Endothelial cell of umbilical vein (primary cell): ENCODE results near the gene CIB1.

ENCODE experiments used
- EZH2 ChIP-seq: IDR thresholded peaks from 2 replicates; pipeline ENCODE4 v1.6.1; 2012; ENCODE audit warnings: borderline replicate concordance, low read depth, mild to moderate bottlenecking, moderate library complexity, low read length, inconsistent platforms; ENCODE audit not compliant: severe bottlenecking
- FOS ChIP-seq: IDR thresholded peaks from 2 replicates; pipeline ENCODE4 v1.6.1; 2011; ENCODE audit warnings: mild to moderate bottlenecking, low read length, moderate library complexity, borderline replicate concordance; ENCODE audit not compliant: insufficient read depth
- JUN ChIP-seq: IDR thresholded peaks from 2 replicates; pipeline ENCODE4 v1.6.1; 2011; ENCODE audit warnings: borderline replicate concordance, low read depth; ENCODE audit not compliant: insufficient read length, insufficient read depth
- MYC ChIP-seq: IDR thresholded peaks from one replicate; pipeline ENCODE4 v1.6.1; 2011; ENCODE audit warnings: mild to moderate bottlenecking, low read depth, low read length
- POLR2A ChIP-seq: IDR thresholded peaks from 2 replicates; pipeline ENCODE4 v1.6.1; 2012; ENCODE audit warnings: low read depth, mild to moderate bottlenecking, control low read depth, low read length
- POLR2AphosphoS5 ChIP-seq: IDR thresholded peaks from 2 replicates; pipeline ENCODE4 v1.6.1; 2012; ENCODE audit warnings: low read depth, mild to moderate bottlenecking, control low read depth, low read length, moderate library complexity; ENCODE audit not compliant: insufficient read depth
- TF ChIP-seq, protein P1 (sequence below), 2 donors: IDR thresholded peaks; 1 replicate in 1 of 2; 2 replicates in 1 of 2; pipeline ENCODE4 v1.5.1; 2011; ENCODE audit warnings: low read length in 2 of 2, mild to moderate bottlenecking in 2 of 2, moderate library complexity in 2 of 2, control low read depth in 1 of 2, inconsistent platforms in 1 of 2, low read depth in 1 of 2; ENCODE audit not compliant: insufficient read depth in 1 of 2; ENCODE audit errors: extremely low read depth in 1 of 2

DNA sequence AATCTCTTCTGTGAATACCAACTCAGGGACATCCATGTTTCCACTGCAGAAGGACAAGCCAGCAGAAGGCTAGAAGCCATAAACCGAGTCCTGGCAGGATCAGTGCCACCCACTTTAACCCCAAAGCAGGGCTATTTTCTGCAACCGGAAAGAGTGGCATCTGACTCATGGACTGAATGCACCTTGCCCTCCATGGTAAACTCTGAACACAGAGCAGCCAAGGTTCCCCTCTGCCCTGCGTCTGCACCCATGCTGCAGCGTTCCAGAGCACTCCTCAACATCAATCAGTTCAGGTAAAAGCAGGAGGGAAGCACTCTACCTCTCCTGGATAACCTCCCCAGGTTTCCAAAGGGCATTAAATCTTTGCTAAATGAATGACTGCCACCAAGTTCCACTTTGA, 30.9 kb upstream of the CIB1 start:
- TF ChIP-seq POLR2A (no peak), JUN (peak; percentile 31), FOS (no peak), POLR2AphosphoS5 (no peak), MYC (no peak), EZH2 (no peak)
- TF ChIP-seq, protein P1, sequence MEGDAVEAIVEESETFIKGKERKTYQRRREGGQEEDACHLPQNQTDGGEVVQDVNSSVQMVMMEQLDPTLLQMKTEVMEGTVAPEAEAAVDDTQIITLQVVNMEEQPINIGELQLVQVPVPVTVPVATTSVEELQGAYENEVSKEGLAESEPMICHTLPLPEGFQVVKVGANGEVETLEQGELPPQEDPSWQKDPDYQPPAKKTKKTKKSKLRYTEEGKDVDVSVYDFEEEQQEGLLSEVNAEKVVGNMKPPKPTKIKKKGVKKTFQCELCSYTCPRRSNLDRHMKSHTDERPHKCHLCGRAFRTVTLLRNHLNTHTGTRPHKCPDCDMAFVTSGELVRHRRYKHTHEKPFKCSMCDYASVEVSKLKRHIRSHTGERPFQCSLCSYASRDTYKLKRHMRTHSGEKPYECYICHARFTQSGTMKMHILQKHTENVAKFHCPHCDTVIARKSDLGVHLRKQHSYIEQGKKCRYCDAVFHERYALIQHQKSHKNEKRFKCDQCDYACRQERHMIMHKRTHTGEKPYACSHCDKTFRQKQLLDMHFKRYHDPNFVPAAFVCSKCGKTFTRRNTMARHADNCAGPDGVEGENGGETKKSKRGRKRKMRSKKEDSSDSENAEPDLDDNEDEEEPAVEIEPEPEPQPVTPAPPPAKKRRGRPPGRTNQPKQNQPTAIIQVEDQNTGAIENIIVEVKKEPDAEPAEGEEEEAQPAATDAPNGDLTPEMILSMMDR (IDR thresholded peaks at IDR 0.05; ENCODE audit: extremely low read depth in 1 of 2, insufficient read depth in 1 of 2, low read depth in 1 of 2, low read length in 2 of 2), result no peak
